DND-41 (cell line): ENCODE measurements around the gene PEMT.

ENCODE experiments used
- CTCF ChIP-seq: IDR thresholded peaks from 2 replicates; pipeline ENCODE4 v1.5.1; 2012; ENCODE audit warnings: borderline replicate concordance, low read length, moderate library complexity, mild to moderate bottlenecking; ENCODE audit not compliant: poor library complexity, severe bottlenecking; ENCODE audit errors: extremely low read depth
- EZH2 ChIP-seq: IDR thresholded peaks from 3 replicates; pipeline ENCODE4 v1.6.1; 2012; ENCODE audit warnings: borderline replicate concordance, low read depth, mild to moderate bottlenecking, moderate library complexity, low read length, inconsistent platforms; ENCODE audit not compliant: severe bottlenecking

GRCh38 chr17:17525956-17526355 lies 65.6 kb downstream of the PEMT start:
- no peak for TF ChIP-seq CTCF
- no peak for TF ChIP-seq EZH2
